Measurements from ENCODE around the gene KLK5.
A peak's percentile ranks its signal among the peaks of the same experiment; 100 is the strongest.

KLK5 gene

GRCh38 chr19:50939596-50939995 is 13.2 kb downstream of the KLK5 start:
- Histone ChIP-seq H3K4me1 (ENCODE audit: insufficient read depth, low read length) (no peaks in the 10 kb centered on the region), H3K4me3 (ENCODE audit: low read length) (no peak overlapping the region), H3K36me3 (ENCODE audit: insufficient read depth, low read depth, low read length) (no peaks in the 10 kb centered on the region), H3K27ac (ENCODE audit: low read length) (no peak overlapping the region), H3K9ac (ENCODE audit: low read depth, low read length) (no peak overlapping the region), H3K27me3 (ENCODE audit: insufficient read depth, low read length) (no peaks in the 10 kb centered on the region), H3K9me3 (ENCODE audit: insufficient read depth, low read depth, low read length) (no peaks in the 10 kb centered on the region; the same call in 1 of the 2 replicates)

- no peaks in the 10 kb centered on the region for H3K36me3 ChIP-seq (ENCODE audit: insufficient read depth, low read depth, low read length)
- no peak overlapping the region for H3K9ac ChIP-seq (ENCODE audit: low read depth, low read length)
- no peaks in the 10 kb centered on the region for H3K4me1 ChIP-seq (ENCODE audit: insufficient read depth, low read length)
- H3K27ac ChIP-seq (ENCODE audit: low read length), result no peak overlapping the region
- H3K4me3 ChIP-seq (ENCODE audit: low read length), result no peak overlapping the region
- H3K9me3 ChIP-seq (ENCODE audit: insufficient read depth, low read depth, low read length), result no peaks in the 10 kb centered on the region
- H3K27me3 ChIP-seq (ENCODE audit: insufficient read depth, low read length), result peaks cover 3% of the 10 kb centered on the region; the same call in 1 of the 2 replicates
Observed at GRCh38 chr19:50933640-50934039, 19.2 kb downstream of the KLK5 start.

GRCh38 chr19:50932690-50933083 is 20.2 kb downstream of the KLK5 start:
- Histone ChIP-seq H3K9ac (ENCODE audit: low read depth, low read length) (no peak overlapping the region), H3K36me3 (ENCODE audit: insufficient read depth, low read depth, low read length) (no peaks in the 10 kb centered on the region), H3K9me3 (ENCODE audit: insufficient read depth, low read depth, low read length) (no peaks in the 10 kb centered on the region), H3K27ac (ENCODE audit: low read length) (no peak overlapping the region), H3K4me3 (ENCODE audit: low read length) (no peak overlapping the region), H3K4me1 (ENCODE audit: insufficient read depth, low read length) (no peaks in the 10 kb centered on the region), H3K27me3 (ENCODE audit: insufficient read depth, low read length) (peaks cover 3% of the 10 kb centered on the region; the same call in 1 of the 2 replicates)

- Histone ChIP-seq H3K9ac (ENCODE audit: low read depth, low read length) (no peak overlapping the region), H3K27ac (ENCODE audit: low read length) (no peak overlapping the region), H3K4me1 (ENCODE audit: insufficient read depth, low read length) (no peaks in the 10 kb centered on the region), H3K27me3 (ENCODE audit: insufficient read depth, low read length) (peaks cover 3% of the 10 kb centered on the region; the same call in 1 of the 2 replicates), H3K9me3 (ENCODE audit: insufficient read depth, low read depth, low read length) (no peaks in the 10 kb centered on the region), H3K4me3 (ENCODE audit: low read length) (no peak overlapping the region), H3K36me3 (ENCODE audit: insufficient read depth, low read depth, low read length) (no peaks in the 10 kb centered on the region)
Observed at GRCh38 chr19:50932018-50932689, 20.7 kb downstream of the KLK5 start.

DNA sequence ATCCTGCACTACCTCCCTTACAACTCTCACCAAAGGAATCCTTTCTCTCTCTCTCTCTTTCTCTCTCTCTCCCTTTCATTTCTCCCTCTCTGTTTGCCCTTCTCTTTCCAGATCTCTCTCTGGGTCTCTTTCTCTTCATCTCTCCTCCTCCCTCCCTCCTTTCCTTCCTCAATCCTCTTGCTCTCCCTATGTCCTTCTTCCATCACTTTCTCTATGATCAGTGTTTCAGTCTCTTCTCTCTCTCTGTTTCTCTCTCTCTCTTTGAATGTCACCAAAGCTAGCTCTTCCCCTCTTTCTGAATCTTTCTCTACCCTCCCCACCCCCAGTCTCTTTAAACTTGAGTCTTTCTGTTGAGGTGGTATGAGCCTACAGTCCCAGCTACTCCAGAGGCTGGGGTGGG is 21.8 kb downstream of the KLK5 start:
- H3K4me3 ChIP-seq (ENCODE audit: low read length), result no peak overlapping the region

DNA sequence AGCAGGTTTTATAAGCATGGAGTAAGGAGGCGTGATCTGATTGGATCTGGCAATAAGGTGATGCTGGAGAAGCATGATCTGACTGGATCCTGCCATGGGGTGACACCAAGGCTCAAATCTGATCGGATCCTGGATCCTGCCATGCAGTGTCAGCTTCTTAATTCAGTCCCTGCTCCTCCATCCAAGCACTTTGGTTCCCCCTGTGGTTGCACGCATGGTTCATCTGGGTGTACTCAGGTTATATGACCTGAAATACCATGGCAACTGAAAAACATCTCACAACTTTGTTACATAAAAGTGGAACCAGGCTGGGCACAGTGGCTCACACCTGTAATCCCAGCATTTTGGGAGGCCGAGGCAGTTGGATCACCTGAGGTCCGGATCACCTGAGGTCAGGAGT is 24.0 kb downstream of the KLK5 start:
- H3K36me3 ChIP-seq (ENCODE audit: insufficient read depth, low read depth, low read length), result no peaks in the 10 kb centered on the region
- H3K27ac ChIP-seq (ENCODE audit: low read length), result no peak overlapping the region
- H3K9ac ChIP-seq (ENCODE audit: low read depth, low read length), result no peak overlapping the region
- H3K4me1 ChIP-seq (ENCODE audit: insufficient read depth, low read length), result no peaks in the 10 kb centered on the region
- H3K4me3 ChIP-seq (ENCODE audit: low read length), result no peak overlapping the region
- H3K9me3 ChIP-seq (ENCODE audit: insufficient read depth, low read depth, low read length), result no peaks in the 10 kb centered on the region
- H3K27me3 ChIP-seq (ENCODE audit: insufficient read depth, low read length), result peaks cover 3% of the 10 kb centered on the region; the same call in 1 of the 2 replicates

More for the DNA sequence above, 21.8 kb downstream of the KLK5 start:
- H3K36me3 ChIP-seq (ENCODE audit: insufficient read depth, low read depth, low read length), result no peaks in the 10 kb centered on the region
- H3K27ac ChIP-seq (ENCODE audit: low read length), result no peak overlapping the region
- no peak overlapping the region for H3K9ac ChIP-seq (ENCODE audit: low read depth, low read length)
- H3K4me1 ChIP-seq (ENCODE audit: insufficient read depth, low read length), result no peaks in the 10 kb centered on the region
- peaks cover 3% of the 10 kb centered on the region; the same call in 1 of the 2 replicates for H3K27me3 ChIP-seq (ENCODE audit: insufficient read depth, low read length)
- no peaks in the 10 kb centered on the region for H3K9me3 ChIP-seq (ENCODE audit: insufficient read depth, low read depth, low read length)

DNA sequence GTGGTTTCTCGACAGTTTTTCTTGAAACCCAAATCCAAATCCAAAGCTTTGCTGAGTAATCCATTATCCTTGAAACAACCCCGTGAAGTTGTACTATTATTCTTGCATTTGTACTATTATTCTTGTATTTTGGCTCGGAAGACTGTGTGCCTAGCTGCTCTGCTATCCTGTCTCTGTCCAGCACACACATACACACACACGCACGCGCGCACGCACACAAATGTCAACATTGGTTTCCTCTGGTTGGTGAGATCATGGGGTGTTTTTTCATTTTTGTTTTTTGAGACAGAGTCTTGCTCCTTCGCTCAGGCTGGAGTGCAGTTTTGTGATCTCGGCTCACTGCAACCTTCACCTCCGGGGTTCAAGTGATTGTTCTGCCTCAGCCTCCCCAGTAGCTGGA is 26.7 kb downstream of the KLK5 start:
- Histone ChIP-seq H3K4me1 (ENCODE audit: insufficient read depth, low read length) (peaks cover 7% of the 10 kb centered on the region; the same call in 1 of the 2 replicates), H3K36me3 (ENCODE audit: insufficient read depth, low read depth, low read length) (no peaks in the 10 kb centered on the region), H3K27ac (ENCODE audit: low read length) (no peak overlapping the region), H3K27me3 (ENCODE audit: insufficient read depth, low read length) (peaks cover 13% of the 10 kb centered on the region; the same call in 1 of the 2 replicates), H3K9ac (ENCODE audit: low read depth, low read length) (no peak overlapping the region), H3K9me3 (ENCODE audit: insufficient read depth, low read depth, low read length) (no peaks in the 10 kb centered on the region), H3K4me3 (ENCODE audit: low read length) (no peak overlapping the region)

DNA sequence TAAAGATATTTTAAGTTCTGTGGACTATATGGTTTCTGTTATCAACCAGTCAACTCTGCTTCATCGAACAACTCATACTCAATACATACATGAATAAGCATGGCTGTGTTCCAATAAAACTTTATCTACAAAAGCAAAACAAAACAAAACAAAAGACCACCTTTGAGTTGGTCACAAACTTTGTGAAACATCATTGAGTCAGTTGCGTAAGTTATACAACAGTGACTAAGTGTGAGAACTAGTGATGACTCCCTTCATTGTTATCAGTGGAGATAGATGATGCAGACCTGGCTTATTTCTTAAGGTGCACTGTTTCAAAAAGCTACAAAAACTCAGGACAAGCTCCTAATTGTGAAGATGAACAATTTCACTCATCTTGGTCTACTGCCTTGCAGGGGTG is 27.1 kb downstream of the KLK5 start:
- Histone ChIP-seq H3K36me3 (ENCODE audit: insufficient read depth, low read depth, low read length) (no peaks in the 10 kb centered on the region), H3K9ac (ENCODE audit: low read depth, low read length) (no peak overlapping the region), H3K4me3 (ENCODE audit: low read length) (no peak overlapping the region), H3K9me3 (ENCODE audit: insufficient read depth, low read depth, low read length) (no peaks in the 10 kb centered on the region), H3K27ac (ENCODE audit: low read length) (no peak overlapping the region), H3K27me3 (ENCODE audit: insufficient read depth, low read length) (peaks cover 13% of the 10 kb centered on the region; the same call in 1 of the 2 replicates), H3K4me1 (ENCODE audit: insufficient read depth, low read length) (peaks cover 7% of the 10 kb centered on the region; the same call in 1 of the 2 replicates)

DNA sequence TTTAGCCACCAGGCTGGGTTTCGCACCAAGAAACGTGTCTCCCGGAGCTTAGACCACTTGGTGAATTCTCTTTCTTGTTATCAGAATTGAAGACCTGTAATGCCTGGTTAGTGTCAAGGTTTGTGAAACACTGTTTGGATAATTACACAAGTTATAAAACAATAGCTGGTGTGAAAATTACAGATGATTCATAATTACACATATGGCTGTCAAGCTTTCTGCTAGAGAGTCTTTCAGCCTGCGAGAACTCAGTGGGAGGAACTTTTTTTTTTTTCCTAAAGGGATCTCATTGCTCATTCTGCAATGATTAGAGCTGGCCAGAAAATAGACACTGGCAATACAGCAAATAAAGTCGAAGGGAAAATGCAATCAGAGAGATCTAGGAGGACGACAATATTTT is 28.3 kb downstream of the KLK5 start:
- Histone ChIP-seq H3K27me3 (ENCODE audit: insufficient read depth, low read length) (peaks cover 20% of the 10 kb centered on the region), H3K9ac (ENCODE audit: low read depth, low read length) (no peak overlapping the region), H3K9me3 (ENCODE audit: insufficient read depth, low read depth, low read length) (no peaks in the 10 kb centered on the region), H3K4me1 (ENCODE audit: insufficient read depth, low read length) (peaks cover 7% of the 10 kb centered on the region; the same call in 1 of the 2 replicates), H3K4me3 (ENCODE audit: low read length) (no peak overlapping the region), H3K27ac (ENCODE audit: low read length) (no peak overlapping the region), H3K36me3 (ENCODE audit: insufficient read depth, low read depth, low read length) (no peaks in the 10 kb centered on the region)

- Histone ChIP-seq H3K4me1 (ENCODE audit: insufficient read depth, low read length) (peaks cover 7% of the 10 kb centered on the region; the same call in 1 of the 2 replicates), H3K36me3 (ENCODE audit: insufficient read depth, low read depth, low read length) (no peaks in the 10 kb centered on the region), H3K27me3 (ENCODE audit: insufficient read depth, low read length) (peaks cover 25% of the 10 kb centered on the region), H3K27ac (ENCODE audit: low read length) (no peak overlapping the region), H3K9me3 (ENCODE audit: insufficient read depth, low read depth, low read length) (no peaks in the 10 kb centered on the region), H3K9ac (ENCODE audit: low read depth, low read length) (no peak overlapping the region), H3K4me3 (ENCODE audit: low read length) (peak overlapping the region; percentile 6; the same call in 1 of the 2 replicates)
Observed at GRCh38 chr19:50922317-50922853, 30.5 kb downstream of the KLK5 start.

DNA sequence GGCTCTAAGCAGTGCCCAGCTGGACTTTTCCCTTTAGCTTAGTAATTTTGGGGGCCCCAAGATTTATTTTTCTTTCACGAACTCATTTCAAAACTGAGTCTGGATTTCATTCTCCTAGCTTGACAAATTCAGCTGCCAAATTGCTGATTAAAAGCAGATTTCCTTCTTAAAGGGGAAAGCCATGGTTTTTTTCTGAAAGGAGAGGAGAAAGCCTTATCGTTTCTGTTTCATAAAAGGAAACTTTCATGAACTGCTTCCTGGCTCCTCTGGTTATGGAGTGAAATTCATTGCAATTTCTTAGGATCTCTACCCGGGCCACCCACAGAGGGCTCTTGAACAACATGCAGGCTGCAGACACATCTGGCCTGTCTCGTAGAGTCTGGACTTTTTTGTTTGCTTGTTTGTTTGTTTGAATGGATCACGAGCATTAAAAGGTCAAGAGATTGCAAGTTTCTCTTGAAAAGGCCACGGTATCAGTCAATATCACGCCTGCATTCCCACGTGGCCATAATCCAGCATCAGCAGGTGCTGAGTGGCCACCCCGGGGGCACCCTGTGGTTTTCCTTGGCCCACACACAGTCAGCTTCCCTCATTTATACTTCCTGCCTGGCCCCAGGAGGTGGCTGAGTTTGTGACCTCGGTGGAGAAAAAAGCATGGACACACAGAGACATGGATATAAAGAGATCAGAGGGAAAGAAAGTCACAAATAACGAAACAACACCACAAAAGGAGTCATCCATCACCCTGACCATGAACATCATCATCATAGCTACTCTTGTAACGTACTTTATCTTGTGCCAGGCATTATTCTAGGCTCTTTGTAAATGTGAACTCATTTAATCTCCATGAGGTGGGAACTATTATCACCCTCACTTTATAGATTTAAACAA is 31.2 kb downstream of the KLK5 start:
- H3K27me3 ChIP-seq (ENCODE audit: insufficient read depth, low read length), result peaks cover 25% of the 10 kb centered on the region
- H3K36me3 ChIP-seq (ENCODE audit: insufficient read depth, low read depth, low read length), result no peaks in the 10 kb centered on the region
- no peaks in the 10 kb centered on the region for H3K9me3 ChIP-seq (ENCODE audit: insufficient read depth, low read depth, low read length)
- H3K4me3 ChIP-seq (ENCODE audit: low read length), result peak overlapping the region; percentile 6; the same call in 1 of the 2 replicates
- peaks cover 7% of the 10 kb centered on the region; the same call in 1 of the 2 replicates for H3K4me1 ChIP-seq (ENCODE audit: insufficient read depth, low read length)
- no peak overlapping the region for H3K27ac ChIP-seq (ENCODE audit: low read length)
- no peak overlapping the region for H3K9ac ChIP-seq (ENCODE audit: low read depth, low read length)
